HG03095 (cell line): Measurements from ENCODE around the gene ATP1A1.

Source experiments
- ATAC-seq: cut with Tn5 transposase; IDR thresholded peaks from one replicate; pipeline ENCODE4 v1.9.1; 2021; ENCODE audit warnings: moderate library complexity; ENCODE audit not compliant: unreplicated experiment

ATP1A1 gene

GRCh38 chr1:116434849-116435248 is 61.8 kb downstream of the ATP1A1 start:
- no peak for ATAC-seq

GRCh38 chr1:116435806-116436610 is 63.0 kb downstream of the ATP1A1 start:
- ATAC-seq: no peak

GRCh38 chr1:116436611-116436970 is 63.5 kb downstream of the ATP1A1 start:
- ATAC-seq: no peak

- no peak for ATAC-seq
Observed at GRCh38 chr1:116439701-116440100, 66.7 kb downstream of the ATP1A1 start.

GRCh38 chr1:116440731-116441130 is 67.7 kb downstream of the ATP1A1 start:
- ATAC-seq: no peak

- ATAC-seq: no peak
Observed at GRCh38 chr1:116445534-116445933, 72.5 kb downstream of the ATP1A1 start.

- no peak for ATAC-seq
Observed at GRCh38 chr1:116446686-116447085, 73.6 kb downstream of the ATP1A1 start.

- ATAC-seq: no peak
Observed at GRCh38 chr1:116448785-116449385, 75.8 kb downstream of the ATP1A1 start.

GRCh38 chr1:116449578-116449977 is 76.5 kb downstream of the ATP1A1 start:
- ATAC-seq: no peak

- ATAC-seq: no peak
Observed at GRCh38 chr1:116451702-116452101, 78.7 kb downstream of the ATP1A1 start.

- ATAC-seq: no peak
Observed at GRCh38 chr1:116453481-116453880, 80.4 kb downstream of the ATP1A1 start.

- ATAC-seq: no peak
Observed at GRCh38 chr1:116453906-116454305, 80.9 kb downstream of the ATP1A1 start.
